Heart left ventricle (tissue), 16 donors: ENCODE results near the gene MGAT5. TPM values are rescaled to one million over a fixed set of nuclear protein-coding genes. Genes with fewer than 3 reads are reported as not detected.

Experiments
- ATAC-seq, 4 donors: fragments of 200-7000 bp; cut with Tn5 transposase; one replicate each; pipeline ENCODE4 v1.9.1; 2020 to 2022; ENCODE audit warnings: moderate library complexity in 4 of 4, mild to moderate bottlenecking in 3 of 4, moderate number of reproducible peaks in 1 of 4
- DNase-seq, 5 donors: peaks; one replicate each; pipeline ENCODE4 v3.0.0-alpha.2; 2020
- H3K27ac ChIP-seq, 12 donors: fragments of 200-600 bp; sonication (generic) in 4 of 12; one replicate each; pipeline versions ENCODE4 v1.5.0 to v1.8.0; 2016 to 2022; ENCODE audit warnings: mild to moderate bottlenecking in 2 of 12
- H3K27me3 ChIP-seq, 9 donors: fragments of 200-600 bp; sonication (generic) in 2 of 9; one replicate each; pipeline versions ENCODE4 v1.5.1 to v1.8.0; 2016 to 2022; ENCODE audit warnings: mild to moderate bottlenecking in 3 of 9
- H3K36me3 ChIP-seq, 9 donors: fragments of 200-600 bp; sonication (generic) in 2 of 9; one replicate each; pipeline versions ENCODE4 v1.5.0 to v1.8.0; 2018 to 2022; ENCODE audit warnings: mild to moderate bottlenecking in 2 of 9
- H3K4me1 ChIP-seq, 12 donors: fragments of 200-600 bp; sonication (generic) in 4 of 12; one replicate each; pipeline versions ENCODE4 v1.5.0 to v1.8.0; 2016 to 2022; ENCODE audit warnings: mild to moderate bottlenecking in 3 of 12
- H3K4me3 ChIP-seq, 12 donors: fragments of 200-600 bp; sonication (generic) in 4 of 12; one replicate each; pipeline versions ENCODE4 v1.5.0 to v1.8.0; 2017 to 2022; ENCODE audit warnings: mild to moderate bottlenecking in 9 of 12, moderate library complexity in 4 of 12
- H3K9me3 ChIP-seq, 12 donors: fragments of 200-600 bp; sonication (generic) in 4 of 12; one replicate each; pipeline versions ENCODE4 v1.5.0 to v1.8.0; 2016 to 2022; ENCODE audit warnings: mild to moderate bottlenecking in 1 of 12
- CTCF ChIP-seq, 12 donors: fragments of 200-600 bp; sonication (generic) in 4 of 12; IDR thresholded peaks; one replicate each; pipeline versions ENCODE4 v1.5.0 to v1.8.0; 2018 to 2022; ENCODE audit warnings: antibody characterized with exemption in 12 of 12, mild to moderate bottlenecking in 5 of 12
- POLR2A ChIP-seq, 2 donors: fragments of 450-650 bp; IDR thresholded peaks; one replicate each; pipeline ENCODE4 v1.6.1; 2017; ENCODE audit warnings: antibody characterized with exemption in 2 of 2, mild to moderate bottlenecking in 2 of 2, moderate library complexity in 2 of 2
- WGBS, 4 donors: extraction: QIAGEN DNeasy Blood & Tissue Kit in 2 of 4; methylation state at CpG; one replicate each; pipeline versions ENCODE4 v1.1.5 to v1.1.7; 2013 to 2018; 5-methylcytosine and 5-hydroxymethylcytosine counted together
- intact Hi-C, 10 donors: fragments of 100-400 bp; cut with DNase I; formaldehyde crosslinking; loops; one replicate each; pipeline versions ENCODE4 v1.11.1 to v1.14.2; 2022
- polyA plus RNA-seq, 2 donors: library from polyadenylated mRNA; stranded (reverse); fragments of 200-250 nt; gene quantifications; one replicate each; pipeline ENCODE4 v1.2.3, GENCODE V29; 2013
- total RNA-seq, 9 donors: library from RNA; depleted of rRNA in 2 of 9; stranded (reverse); fragments of >200 nt in 2 of 9; fragmentation: NEBNext Ultra II Directional in 3 of 9; extraction: Animal tissue kit (Norgen Biotek cat#: 25700) in 3 of 9; gene quantifications; one replicate each; pipeline versions ENCODE4 v1.1.0 to v1.2.4, GENCODE V29; 2016 to 2023
- donor health status: ischemic (EF 13 %, LVEDD 7.1; RV severe dilation, severe dysfunction).
- donor health status: healthy with polysubstance abuse.
- donor health status: DM: no; HTN: yes; CAD: no.
- donor health status: DM: no; HTN: no; CAD: no.
- donor health status: ischemic (EF 25% LVEDD 6.9; RV normal size, moderate dysfunction).
- donor health status: ischemic (EF 25% LVEDD 5.7; RV mildly dilated, moderate dysfunction).
- donor health status: healthy.
- donor health status: DM: yes; HTN: yes; CAD: no.
- donor health status: ischemic (EF 35%, LVEDD 5.7; RV mildly dilated, moderate dysfunction).
- donor health status: nonischemic (EF 11% LVEDD 7.7; RV severe dilation, severe dysfunction).
- donor health status: DM: yes; HTN: yes; CAD: no.
- donor health status: PGD.
- donor health status: ischemic (EF 29% LVEDD 5.4; RV normal size, mild dysfunction).
- donor health status: nonischemic (EF 23%, LVEDD 6.1; RV moderate dilation, normal function).

MGAT5 gene
- total and polyA plus RNA-seq, 11 donors: 9.7 to 116 (median 79.3) TPM

- Histone ChIP-seq H3K27me3 (no peaks in the 10 kb centered on the region), H3K4me1 (no peaks in the 10 kb centered on the region), H3K27ac (no peak overlapping the region), H3K36me3 (no peaks in the 10 kb centered on the region), H3K4me3 (no peak overlapping the region), H3K9me3 (no peaks in the 10 kb centered on the region)
- DNase-seq: peak in 1 of 5 donors; percentile 12
- WGBS, 4 donors: 61 to 70% (median 68%) methylated on average over 3 of the region's 3 CpGs
- TF ChIP-seq POLR2A (IDR thresholded peaks at IDR 0.05): no peak
- TF ChIP-seq CTCF (IDR thresholded peaks at IDR 0.05): peak in 10 of 12 donors; percentile 10 to 42 (median 24)
- no peak for ATAC-seq
- intact Hi-C loops: loop anchor here in 3 of 10 donors (10.0 kb wide), 2 partner anchors 309 to 319 kb away; no protein-coding TSS in a partner anchor
These were observed 212.3 kb downstream of the MGAT5 start for GRCh38 chr2:134466141-134466540.

GRCh38 chr2:134468164-134468563 lies 214.3 kb downstream of the MGAT5 start:
- Histone ChIP-seq H3K9me3 (peaks cover 0 to 10% (median 2%) of the 10 kb centered on the region in 12 donors), H3K36me3 (no peaks in the 10 kb centered on the region), H3K27ac (no peak overlapping the region), H3K4me1 (no peaks in the 10 kb centered on the region), H3K4me3 (no peak overlapping the region), H3K27me3 (no peaks in the 10 kb centered on the region)
- 89 to 95% (median 93%) methylated on average over 2 of the region's 2 CpGs for WGBS, 4 donors
- TF ChIP-seq CTCF (IDR thresholded peaks at IDR 0.05) (no peak), POLR2A (IDR thresholded peaks at IDR 0.05) (no peak)
- no peak for ATAC-seq
- intact Hi-C loops: loop anchor here in 3 of 10 donors (10.0 kb wide), 2 partner anchors 307 to 317 kb away; no protein-coding TSS in a partner anchor
- DNase-seq: peak in 2 of 5 donors; percentile 9 to 30

- H3K9me3 ChIP-seq: peaks cover 0 to 16% (median 3%) of the 10 kb centered on the region in 12 donors
- TF ChIP-seq CTCF (IDR thresholded peaks at IDR 0.05) (no peak), POLR2A (IDR thresholded peaks at IDR 0.05) (no peak)
- peak in 1 of 5 donors; percentile 5 for DNase-seq
- H3K4me3 ChIP-seq: no peak overlapping the region
- no peak for ATAC-seq
- H3K4me1 ChIP-seq: no peaks in the 10 kb centered on the region
- WGBS, 4 donors: 91 to 94% (median 93%) methylated on average over 8 to 12 of the region's 12 CpGs
- intact Hi-C loops: loop anchor here in 3 of 10 donors (10.0 kb wide), 2 partner anchors 306 to 316 kb away; no protein-coding TSS in a partner anchor
- H3K36me3 ChIP-seq: no peaks in the 10 kb centered on the region
- H3K27ac ChIP-seq: no peak overlapping the region
- no peaks in the 10 kb centered on the region for H3K27me3 ChIP-seq
These were observed 214.9 kb downstream of the MGAT5 start for GRCh38 chr2:134468776-134469175.

GRCh38 chr2:134469516-134470115 lies 215.7 kb downstream of the MGAT5 start:
- peak in 2 of 5 donors; percentile 10 to 28 for DNase-seq
- Histone ChIP-seq H3K27ac (no peak overlapping the region), H3K4me1 (no peaks in the 10 kb centered on the region), H3K27me3 (no peaks in the 10 kb centered on the region), H3K9me3 (peaks cover 0 to 21% (median 3%) of the 10 kb centered on the region in 12 donors), H3K4me3 (no peak overlapping the region), H3K36me3 (no peaks in the 10 kb centered on the region)
- intact Hi-C loops: loop anchor here in 3 of 10 donors (10.0 kb wide), 2 partner anchors 305 to 315 kb away; no protein-coding TSS in a partner anchor
- WGBS, 4 donors: 95 to 97% (median 96%) methylated on average over 14 to 25 of the region's 25 CpGs
- no peak for TF ChIP-seq POLR2A (IDR thresholded peaks at IDR 0.05)
- TF ChIP-seq CTCF (IDR thresholded peaks at IDR 0.05): no peak
- no peak for ATAC-seq
